B cell (primary cell): Measurements from ENCODE around the gene POFUT2. TPM values are rescaled to one million over a fixed set of nuclear protein-coding genes. Genes with fewer than 3 reads are reported as not detected.

Source experiments
- ATAC-seq: fragments of 200-7000 bp; cut with Tn5 transposase; one replicate; pipeline ENCODE4 v1.10.0; 2021; ENCODE audit warnings: low read depth, mild to moderate bottlenecking, moderate number of reproducible peaks, moderate library complexity
- CTCF ChIA-PET: fragments of 350-600 bp; sonication (Branson Sonifier 250); formaldehyde crosslinking; loops from one replicate; lab custom pipeline; 2021; ENCODE audit warnings: antibody characterized with exemption, inconsistent platforms; lab: Charles Lee
- POLR2A ChIA-PET: fragments of 350-600 bp; sonication (Branson Sonifier 250); formaldehyde crosslinking; loops from one replicate; lab custom pipeline; 2021; ENCODE audit warnings: antibody characterized with exemption; lab: Charles Lee
- DNase-seq: peaks from one replicate; pipeline ENCODE4 v3.0.0; 2013
- H2AFZ ChIP-seq: 2 replicates; pipeline ENCODE4 v1.6.1; 2012; ENCODE audit warnings: mild to moderate bottlenecking, low read depth, low read length; ENCODE audit not compliant: insufficient read depth, poor library complexity, severe bottlenecking
- H3K27ac ChIP-seq, 2 donors: 1 replicate in 1 of 2; 2 replicates in 1 of 2; pipeline ENCODE4 v1.5.1; 2012 to 2013; ENCODE audit warnings: low read length in 2 of 2, mild to moderate bottlenecking in 2 of 2, moderate library complexity in 1 of 2
- H3K27me3 ChIP-seq, 4 experiments: fragments of 200-600 bp in 1 of 4; sonication (generic) in 1 of 4; replicated peaks in 1 of 4; 1 replicate in 2 of 4; 2 replicates in 2 of 4; pipeline versions ENCODE4 v1.6.1 to v1.7.0; 2013 to 2016; ENCODE audit warnings: low read length in 3 of 4, mild to moderate bottlenecking in 2 of 4, mixed read lengths in 1 of 4, moderate library complexity in 1 of 4; ENCODE audit not compliant: insufficient read depth in 4 of 4, control insufficient read depth in 3 of 4; ENCODE audit errors: control extremely low read depth in 1 of 4
- H3K36me3 ChIP-seq, 2 experiments: replicated peaks in 1 of 2; 1 replicate in 1 of 2; 2 replicates in 1 of 2; pipeline versions ENCODE4 v1.6.1 to v1.7.1; 2013; ENCODE audit warnings: low read length in 1 of 2; ENCODE audit not compliant: insufficient read depth in 2 of 2, control insufficient read depth in 1 of 2; ENCODE audit errors: control extremely low read depth in 1 of 2, extremely low read depth in 1 of 2
- H3K4me1 ChIP-seq, 2 donors: fragments of 200-600 bp in 1 of 2; sonication (generic) in 1 of 2; 1 replicate in 1 of 2; 2 replicates in 1 of 2; pipeline versions ENCODE4 v1.5.1 to v1.6.1; 2013 to 2017; ENCODE audit warnings: low read length in 2 of 2; ENCODE audit not compliant: control insufficient read depth in 2 of 2, insufficient read depth in 2 of 2
- H3K4me2 ChIP-seq: replicated peaks from 2 replicates; pipeline ENCODE3; 2012; ENCODE audit warnings: mild to moderate bottlenecking, low read depth, low read length; ENCODE audit not compliant: poor library complexity, severe bottlenecking
- H3K4me3 ChIP-seq, 5 experiments: fragments of 200-600 bp in 1 of 5; sonication (generic) in 1 of 5; 1 replicate in 3 of 5; 2 replicates in 2 of 5; pipeline versions ENCODE4 v1.5.1 to v1.7.0; 2011 to 2016; ENCODE audit warnings: low read length in 4 of 5, mild to moderate bottlenecking in 4 of 5, low read depth in 2 of 5, control low read depth in 1 of 5, moderate library complexity in 1 of 5; ENCODE audit not compliant: insufficient read depth in 1 of 5; ENCODE audit errors: control extremely low read depth in 1 of 5, extremely low read depth in 1 of 5
- H3K79me2 ChIP-seq: fragments of 200-600 bp; sonication (generic); one replicate; pipeline ENCODE4 v1.6.0; 2016; ENCODE audit warnings: low read length; ENCODE audit not compliant: control insufficient read depth, insufficient read depth
- H3K9ac ChIP-seq: fragments of 200-600 bp; sonication (generic); 2 replicates; pipeline ENCODE4 v1.6.1; 2017; ENCODE audit warnings: mild to moderate bottlenecking, low read length, moderate library complexity
- H3K9me3 ChIP-seq, 3 donors: one replicate each; pipeline versions ENCODE4 v1.6.1 to v1.7.1; 2013; ENCODE audit warnings: low read length in 2 of 3; ENCODE audit not compliant: control insufficient read depth in 2 of 3, insufficient read depth in 1 of 3; ENCODE audit errors: control extremely low read depth in 1 of 3
- H4K20me1 ChIP-seq: 2 replicates; pipeline ENCODE4 v1.6.0; 2012; ENCODE audit warnings: mild to moderate bottlenecking, low read length; ENCODE audit not compliant: insufficient read depth, control insufficient read depth, poor library complexity, severe bottlenecking
- H3K27ac Mint-ChIP-seq: one replicate; pipeline ENCODE4 v1.8.0; 2021; ENCODE audit warnings: mixed read lengths
- H3K27me3 Mint-ChIP-seq: one replicate; pipeline ENCODE4 v1.8.0; 2021; ENCODE audit warnings: mixed read lengths
- H3K4me1 Mint-ChIP-seq: one replicate; pipeline ENCODE4 v1.8.0; 2021; ENCODE audit warnings: mixed read lengths
- H3K4me3 Mint-ChIP-seq: one replicate; pipeline ENCODE4 v1.8.0; 2021; ENCODE audit warnings: mixed read lengths
- H3K9me3 Mint-ChIP-seq: one replicate; pipeline ENCODE4 v1.8.0; 2022; ENCODE audit warnings: mixed read lengths; ENCODE audit not compliant: insufficient read depth
- EZH2 ChIP-seq: IDR thresholded peaks from 2 replicates; pipeline ENCODE4 v1.6.1; 2012; ENCODE audit warnings: borderline replicate concordance, low read depth, mild to moderate bottlenecking, moderate library complexity, low read length; ENCODE audit not compliant: insufficient read depth, poor library complexity, severe bottlenecking
- WGBS: methylation state at CpG from one replicate; pipeline ENCODE4 v1.1.5; 2013; ENCODE audit warnings: missing lambda C conversion rate; ENCODE audit not compliant: insufficient coverage; 5-methylcytosine and 5-hydroxymethylcytosine counted together
- intact Hi-C: fragments of 100-400 bp; cut with micrococcal nuclease; formaldehyde crosslinking; loops from one replicate; pipeline ENCODE4 v1.10.0; 2022
- polyA plus RNA-seq: library from polyadenylated mRNA; depleted of rRNA; stranded (reverse); fragments of >200 nt; gene quantifications from 2 replicates; pipeline ENCODE4 v1.2.3, GENCODE V29; 2012
- total RNA-seq, 2 donors: library from RNA; stranded (reverse); fragments of 120-200 nt in 1 of 2; gene quantifications; 1 replicate in 1 of 2; 2 replicates in 1 of 2; pipeline versions ENCODE4 v1.2.3 to v1.2.4, GENCODE V29; 2013 to 2022
- TF ChIP-seq, protein P1 (sequence below): fragments of 200-600 bp; IDR thresholded peaks from one replicate; pipeline ENCODE4 v1.8.0; 2022; ENCODE audit warnings: antibody characterized with exemption, mild to moderate bottlenecking

The POFUT2 gene
- total and polyA plus RNA-seq, 2 donors (not counting 1 experiment from before 2014, with no cell fraction given): 38.3 to 41.8 TPM

DNA sequence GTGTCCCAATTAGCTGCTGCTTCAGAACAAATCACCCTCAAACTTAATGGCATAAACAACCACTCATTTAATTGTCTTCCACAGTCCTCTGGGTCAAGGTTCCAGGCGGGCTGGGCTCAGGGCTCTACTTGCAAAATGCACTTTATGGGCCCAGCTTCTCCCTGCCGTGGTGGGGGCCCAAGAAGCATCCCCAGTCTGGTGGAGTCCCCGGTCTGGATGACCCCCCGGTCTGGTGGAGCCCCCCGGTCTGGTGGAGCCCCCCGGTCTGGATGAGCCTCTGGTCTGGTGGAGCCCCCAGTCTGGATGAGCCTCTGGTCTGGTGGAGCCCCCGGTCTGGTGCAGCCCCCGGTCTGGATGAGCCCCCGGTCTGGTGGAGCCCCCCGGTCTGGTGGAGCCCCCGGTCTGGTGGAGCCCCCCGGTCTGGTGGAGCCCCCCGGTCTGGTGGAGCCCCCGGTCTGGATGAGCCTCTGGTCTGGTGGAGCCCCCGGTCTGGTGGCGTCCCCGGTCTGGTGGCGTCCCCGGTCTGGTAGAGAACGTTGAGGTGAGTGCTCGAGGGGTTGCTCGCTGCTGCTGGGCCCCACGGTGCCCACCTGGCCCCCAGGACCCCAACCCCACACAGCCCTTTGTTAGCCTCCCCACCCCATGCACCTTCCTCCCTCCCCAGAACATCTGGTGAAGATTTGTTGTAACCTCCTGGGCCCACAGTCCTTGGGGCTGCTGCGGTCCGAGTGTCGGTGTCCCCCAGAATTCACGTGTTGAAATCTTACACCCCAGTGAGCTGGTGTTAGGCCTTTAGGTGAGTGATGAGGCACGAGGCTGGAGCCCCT, 33.8 kb downstream of the POFUT2 start:
- Mint-ChIP-seq H3K4me3 (no peak overlapping the region), H3K27me3 (peaks cover 15% of the 10 kb centered on the region), H3K9me3 (no peaks in the 10 kb centered on the region), H3K4me1 (peaks cover 5% of the 10 kb centered on the region), H3K27ac (no peak overlapping the region)
- Histone ChIP-seq H3K4me2 (no peak overlapping the region), H3K79me2 (no peaks in the 10 kb centered on the region), H3K9ac (no peak overlapping the region), H3K4me1 (peaks cover 6 to 15% of the 10 kb centered on the region in 2 donors), H3K27me3 (peaks cover 0 to 15% (median 4%) of the 10 kb centered on the region in 4 experiments), H3K9me3 (peaks cover 0 to 10% (median 0%) of the 10 kb centered on the region in 3 donors), H2AFZ (no peak overlapping the region), H3K4me3 (no peak overlapping the region), H3K36me3 (no peaks in the 10 kb centered on the region), H3K27ac (no peak overlapping the region), H4K20me1 (no peaks in the 10 kb centered on the region)
- ChIA-PET CTCF (no interaction called here), POLR2A (no interaction called here)
- DNase-seq (no peak), ATAC-seq (no peak)
- intact Hi-C loops: no loop called here
- WGBS: 90% methylated on average over 24 of the region's 28 CpGs
- TF ChIP-seq EZH2: no peak
- TF ChIP-seq, protein P1, sequence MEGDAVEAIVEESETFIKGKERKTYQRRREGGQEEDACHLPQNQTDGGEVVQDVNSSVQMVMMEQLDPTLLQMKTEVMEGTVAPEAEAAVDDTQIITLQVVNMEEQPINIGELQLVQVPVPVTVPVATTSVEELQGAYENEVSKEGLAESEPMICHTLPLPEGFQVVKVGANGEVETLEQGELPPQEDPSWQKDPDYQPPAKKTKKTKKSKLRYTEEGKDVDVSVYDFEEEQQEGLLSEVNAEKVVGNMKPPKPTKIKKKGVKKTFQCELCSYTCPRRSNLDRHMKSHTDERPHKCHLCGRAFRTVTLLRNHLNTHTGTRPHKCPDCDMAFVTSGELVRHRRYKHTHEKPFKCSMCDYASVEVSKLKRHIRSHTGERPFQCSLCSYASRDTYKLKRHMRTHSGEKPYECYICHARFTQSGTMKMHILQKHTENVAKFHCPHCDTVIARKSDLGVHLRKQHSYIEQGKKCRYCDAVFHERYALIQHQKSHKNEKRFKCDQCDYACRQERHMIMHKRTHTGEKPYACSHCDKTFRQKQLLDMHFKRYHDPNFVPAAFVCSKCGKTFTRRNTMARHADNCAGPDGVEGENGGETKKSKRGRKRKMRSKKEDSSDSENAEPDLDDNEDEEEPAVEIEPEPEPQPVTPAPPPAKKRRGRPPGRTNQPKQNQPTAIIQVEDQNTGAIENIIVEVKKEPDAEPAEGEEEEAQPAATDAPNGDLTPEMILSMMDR: no peak

DNA sequence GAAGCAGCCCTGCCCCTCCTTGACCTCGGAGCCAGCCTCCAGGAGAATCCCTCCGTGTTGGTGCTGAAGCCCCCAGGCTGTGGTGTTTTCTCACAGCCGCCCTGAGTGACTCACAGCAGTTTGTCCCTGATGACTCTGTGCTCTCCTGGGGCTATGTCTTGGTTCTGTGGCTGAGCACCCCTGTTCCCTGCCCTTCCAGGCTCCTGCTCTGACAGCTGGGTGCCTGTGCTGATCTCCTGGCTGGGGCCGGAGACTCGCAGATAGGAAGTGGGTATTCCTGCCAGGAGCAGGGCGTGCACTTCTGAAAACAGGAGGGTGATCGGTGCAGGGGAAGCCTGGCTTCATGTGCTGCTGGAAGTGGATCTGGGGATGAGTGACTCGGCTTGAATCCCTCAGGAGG, 34.5 kb downstream of the POFUT2 start:
- CTCF ChIA-PET: no interaction called here
- H3K9me3 Mint-ChIP-seq: no peaks in the 10 kb centered on the region
- H3K27me3 Mint-ChIP-seq: peaks cover 15% of the 10 kb centered on the region
- Histone ChIP-seq H3K27me3 (peaks cover 0 to 15% (median 4%) of the 10 kb centered on the region in 4 experiments), H3K4me3 (no peak overlapping the region), H3K79me2 (no peaks in the 10 kb centered on the region), H3K4me2 (no peak overlapping the region), H3K9ac (no peak overlapping the region), H2AFZ (no peak overlapping the region), H3K4me1 (peaks cover 6 to 15% of the 10 kb centered on the region in 2 donors), H3K36me3 (no peaks in the 10 kb centered on the region), H3K27ac (no peak overlapping the region), H3K9me3 (peaks cover 0 to 10% (median 0%) of the 10 kb centered on the region in 3 donors), H4K20me1 (no peaks in the 10 kb centered on the region)
- ATAC-seq (no peak), DNase-seq (no peak)
- TF ChIP-seq, protein P1: no peak
- intact Hi-C loops: no loop called here
- 70% methylated on average over 8 of the region's 8 CpGs for WGBS
- peaks cover 5% of the 10 kb centered on the region for H3K4me1 Mint-ChIP-seq
- POLR2A ChIA-PET: no interaction called here
- H3K4me3 Mint-ChIP-seq: no peak overlapping the region
- H3K27ac Mint-ChIP-seq: no peak overlapping the region
